H9 (cell line): Measurements from ENCODE around the gene RBMS3. TPM values are rescaled to one million over a fixed set of nuclear protein-coding genes. Genes with fewer than 3 reads are reported as not detected.

Source experiments
- DNase-seq: peaks from one replicate; pipeline ENCODE4 v3.0.0-alpha.2; 2017
- H2AFZ ChIP-seq: one replicate; pipeline ENCODE4 v1.6.1; 2013; ENCODE audit warnings: mild to moderate bottlenecking, low read length, control low read depth, moderate library complexity
- H2AK5ac ChIP-seq: 2 replicates; pipeline ENCODE4 v1.6.1; 2013; ENCODE audit warnings: low read length, control low read depth, mixed read lengths; ENCODE audit not compliant: insufficient read length
- H2BK120ac ChIP-seq: one replicate; pipeline ENCODE4 v1.6.1; 2013; ENCODE audit warnings: low read depth, mild to moderate bottlenecking, low read length, control low read depth, inconsistent platforms; ENCODE audit not compliant: poor library complexity, severe bottlenecking
- H2BK12ac ChIP-seq: 2 replicates; pipeline ENCODE4 v1.6.1; 2013; ENCODE audit warnings: low read length, control low read depth, mixed read lengths, low read depth; ENCODE audit not compliant: insufficient read length
- H2BK15ac ChIP-seq: 2 replicates; pipeline ENCODE4 v1.6.1; 2013; ENCODE audit warnings: low read depth, low read length, control low read depth
- H2BK20ac ChIP-seq: one replicate; pipeline ENCODE4 v1.6.1; 2013; ENCODE audit warnings: low read depth, mild to moderate bottlenecking, low read length, control low read depth, inconsistent platforms; ENCODE audit not compliant: poor library complexity, severe bottlenecking
- H2BK5ac ChIP-seq: 2 replicates; pipeline ENCODE4 v1.6.1; 2013; ENCODE audit warnings: low read length, control low read depth, mixed read lengths; ENCODE audit not compliant: insufficient read length
- H3K14ac ChIP-seq: 2 replicates; pipeline ENCODE4 v1.6.1; 2013; ENCODE audit warnings: low read length, control low read depth; ENCODE audit not compliant: insufficient read depth
- H3K18ac ChIP-seq: 2 replicates; pipeline ENCODE4 v1.6.1; 2013; ENCODE audit warnings: low read depth, mild to moderate bottlenecking, mixed read lengths, low read length, control low read depth; ENCODE audit not compliant: insufficient read length
- H3K23ac ChIP-seq: 2 replicates; pipeline ENCODE4 v1.6.1; 2013; ENCODE audit warnings: low read length, control low read depth, mixed read lengths, low read depth; ENCODE audit not compliant: insufficient read length
- H3K23me2 ChIP-seq: 2 replicates; pipeline ENCODE4 v1.6.1; 2013; ENCODE audit warnings: low read depth, mild to moderate bottlenecking, mixed read lengths, low read length, control low read depth; ENCODE audit not compliant: insufficient read length, poor library complexity, severe bottlenecking
- H3K27ac ChIP-seq: 2 replicates; pipeline ENCODE4 v1.5.1; 2013; ENCODE audit warnings: low read length, control low read depth, mixed read lengths, low read depth; ENCODE audit not compliant: insufficient read length
- H3K27me3 ChIP-seq: 2 replicates; pipeline ENCODE4 v1.6.1; 2013; ENCODE audit warnings: low read length, control low read depth, inconsistent platforms; ENCODE audit not compliant: insufficient read depth
- H3K4ac ChIP-seq: 2 replicates; pipeline ENCODE4 v1.6.1; 2013; ENCODE audit warnings: low read depth, mild to moderate bottlenecking, control low read depth, inconsistent platforms, low read length, moderate library complexity
- H3K4me1 ChIP-seq: 2 replicates; pipeline ENCODE4 v1.6.1; 2013; ENCODE audit warnings: low read length, control low read depth, inconsistent platforms; ENCODE audit not compliant: insufficient read depth
- H3K4me2 ChIP-seq: 2 replicates; pipeline ENCODE4 v1.6.1; 2013; ENCODE audit warnings: low read length, control low read depth, mixed read lengths; ENCODE audit not compliant: insufficient read length, insufficient read depth
- H3K56ac ChIP-seq: 2 replicates; pipeline ENCODE4 v1.6.1; 2013; ENCODE audit warnings: low read depth, mild to moderate bottlenecking, mixed read lengths, low read length, control low read depth; ENCODE audit not compliant: insufficient read length
- H3K79me1 ChIP-seq: 2 replicates; pipeline ENCODE4 v1.6.1; 2013; ENCODE audit warnings: low read depth, mild to moderate bottlenecking, moderate library complexity, low read length, control low read depth, inconsistent platforms; ENCODE audit not compliant: insufficient read depth, poor library complexity, severe bottlenecking
- H3K79me2 ChIP-seq: 2 replicates; pipeline ENCODE4 v1.6.1; 2013; ENCODE audit warnings: low read length, control low read depth, inconsistent platforms; ENCODE audit not compliant: insufficient read depth
- H3K9ac ChIP-seq: 2 replicates; pipeline ENCODE4 v1.6.1; 2013; ENCODE audit warnings: low read length, control low read depth, mixed read lengths; ENCODE audit not compliant: insufficient read length; ENCODE audit errors: extremely low read depth
- H3K9me3 ChIP-seq: one replicate; pipeline ENCODE4 v1.6.1; 2013; ENCODE audit warnings: low read depth, low read length, inconsistent platforms; ENCODE audit not compliant: control insufficient read depth
- H3T11ph ChIP-seq: one replicate; pipeline ENCODE4 v1.6.1; 2013; ENCODE audit warnings: mild to moderate bottlenecking, low read length, control low read depth, inconsistent platforms
- H4K20me1 ChIP-seq: one replicate; pipeline ENCODE4 v1.6.1; 2013; ENCODE audit not compliant: control insufficient read depth, insufficient read length, insufficient read depth
- H4K5ac ChIP-seq: 2 replicates; pipeline ENCODE4 v1.6.1; 2013; ENCODE audit warnings: low read depth, mild to moderate bottlenecking, mixed read lengths, low read length, control low read depth; ENCODE audit not compliant: insufficient read length
- H4K8ac ChIP-seq: replicated peaks from 2 replicates; pipeline ENCODE4 v1.6.1; 2013; ENCODE audit warnings: low read length, control low read depth, mixed read lengths, low read depth; ENCODE audit not compliant: insufficient read length
- H4K91ac ChIP-seq: 2 replicates; pipeline ENCODE4 v1.6.1; 2013; ENCODE audit warnings: low read depth, mild to moderate bottlenecking, moderate library complexity, mixed read lengths, low read length, control low read depth; ENCODE audit not compliant: insufficient read length
- H3K27ac Mint-ChIP-seq, 3 experiments: 2 replicates in 2 of 3; 3 replicates in 1 of 3; pipeline ENCODE4 v1.8.0; 2020 to 2021; ENCODE audit warnings: mixed read lengths in 3 of 3, mild to moderate bottlenecking in 1 of 3, moderate library complexity in 1 of 3
- H3K27me3 Mint-ChIP-seq: 2 replicates; pipeline ENCODE4 v1.8.0; 2021; ENCODE audit warnings: low read depth, mild to moderate bottlenecking, moderate library complexity, mixed read lengths
- H3K36me3 Mint-ChIP-seq, 3 experiments: 2 replicates in 2 of 3; 3 replicates in 1 of 3; pipeline ENCODE4 v1.8.0; 2020 to 2021; ENCODE audit warnings: low read depth in 3 of 3, mixed read lengths in 3 of 3; ENCODE audit not compliant: insufficient read depth in 1 of 3
- H3K4me1 Mint-ChIP-seq, 2 experiments: 2 replicates each; pipeline ENCODE4 v1.8.0; 2020; ENCODE audit warnings: mixed read lengths in 2 of 2
- H3K4me3 Mint-ChIP-seq, 2 experiments: 2 replicates in 1 of 2; 3 replicates in 1 of 2; pipeline ENCODE4 v1.8.0; 2020 to 2021; ENCODE audit warnings: mild to moderate bottlenecking in 2 of 2, mixed read lengths in 2 of 2, moderate library complexity in 1 of 2
- H3K9me3 Mint-ChIP-seq, 2 experiments: 2 replicates in 1 of 2; 3 replicates in 1 of 2; pipeline ENCODE4 v1.8.0; 2020; ENCODE audit warnings: mild to moderate bottlenecking in 2 of 2, mixed read lengths in 2 of 2, moderate library complexity in 1 of 2
- CTCF ChIP-seq: fragments of 200-600 bp; sonication (generic); conservative IDR thresholded peaks from 3 replicates; pipeline ENCODE4 v1.8.0; 2021; ENCODE audit warnings: antibody characterized with exemption, mild to moderate bottlenecking
- WGBS: extraction: QIAGEN DNeasy Blood & Tissue Kit; methylation state at CpG from one replicate; pipeline ENCODE4 v1.1.7; 2013; ENCODE audit warnings: missing lambda C conversion rate, low lambda C conversion rate, mixed read lengths; ENCODE audit not compliant: insufficient read length; ENCODE audit errors: extremely low coverage; 5-methylcytosine and 5-hydroxymethylcytosine counted together
- total RNA-seq: library from RNA; stranded (reverse); gene quantifications from 2 replicates; pipeline ENCODE4 v1.2.1, GENCODE V29; 2021

The RBMS3 gene
- total RNA-seq, 1 experiment from 2014 or later, result 8.1 TPM

GRCh38 chr3:29718661-29719065 is 437.8 kb downstream of the RBMS3 start:
- Histone ChIP-seq H3K27me3 (no peaks in the 10 kb centered on the region), H2BK20ac (no peak overlapping the region), H3K23me2 (no peaks in the 10 kb centered on the region), H4K91ac (no peak overlapping the region), H3K4me2 (no peak overlapping the region), H2BK5ac (no peak overlapping the region), H2BK120ac (no peak overlapping the region), H3K9ac (no peak overlapping the region), H4K20me1 (no peaks in the 10 kb centered on the region), H4K8ac (no peak overlapping the region), H2BK12ac (no peak overlapping the region), H2AK5ac (no peak overlapping the region), H4K5ac (no peak overlapping the region), H3K56ac (no peak overlapping the region), H3K23ac (no peak overlapping the region), H3K27ac (no peak overlapping the region), H3K9me3 (no peaks in the 10 kb centered on the region), H3K79me1 (no peaks in the 10 kb centered on the region), H3K18ac (no peak overlapping the region), H2AFZ (no peak overlapping the region), H3T11ph (no peak overlapping the region), H3K4me1 (no peaks in the 10 kb centered on the region), H3K79me2 (no peaks in the 10 kb centered on the region), H2BK15ac (no peak overlapping the region), H3K4ac (no peak overlapping the region), H3K14ac (no peak overlapping the region)
- DNase-seq, result no peak
- Mint-ChIP-seq H3K27me3 (no peaks in the 10 kb centered on the region), H3K4me1 (peaks cover 0 to 2% of the 10 kb centered on the region in 2 experiments; a peak in 1 of 4 replicates), H3K36me3 (no peaks in the 10 kb centered on the region), H3K27ac (no peak overlapping the region), H3K9me3 (no peaks in the 10 kb centered on the region; a peak in 1 of 5 replicates), H3K4me3 (no peak overlapping the region)
- TF ChIP-seq CTCF, result no peak
- WGBS, result no CpG with 5 or more reads among the region's 3 CpGs
